Nephron (organoid): ENCODE results near the gene RTTN.
"Not testable (repeated sequence)": the region's sequence is repeated elsewhere in the genome, so short reads cannot be mapped to it uniquely, and the experiment has no call there.

ENCODE experiments used
- H3K27ac Mint-ChIP-seq, 3 experiments: 2 replicates each; pipeline ENCODE4 v1.8.0; 2020; ENCODE audit warnings: mixed read lengths in 3 of 3, mild to moderate bottlenecking in 2 of 3, moderate library complexity in 1 of 3
- H3K27me3 Mint-ChIP-seq: 2 replicates; pipeline ENCODE4 v1.8.0; 2021; ENCODE audit warnings: low read depth, mild to moderate bottlenecking, moderate library complexity, mixed read lengths
- H3K36me3 Mint-ChIP-seq: 2 replicates; pipeline ENCODE4 v1.8.0; 2020; ENCODE audit warnings: low read depth, mixed read lengths
- H3K4me1 Mint-ChIP-seq: 2 replicates; pipeline ENCODE4 v1.8.0; 2020; ENCODE audit warnings: mixed read lengths
- H3K4me3 Mint-ChIP-seq, 3 experiments: 2 replicates each; pipeline ENCODE4 v1.8.0; 2020; ENCODE audit warnings: mild to moderate bottlenecking in 3 of 3, mixed read lengths in 3 of 3, moderate library complexity in 2 of 3
- H3K9me3 Mint-ChIP-seq: 2 replicates; pipeline ENCODE4 v1.8.0; 2020; ENCODE audit warnings: mixed read lengths
- TF ChIP-seq, protein P1 (sequence below), 3 experiments: fragments of 200-600 bp; sonication (generic); IDR thresholded peaks; one replicate each; pipeline ENCODE4 v1.5.0; 2021; ENCODE audit warnings: antibody characterized with exemption in 3 of 3; ENCODE audit not compliant: unreplicated experiment in 3 of 3

The RTTN gene

DNA sequence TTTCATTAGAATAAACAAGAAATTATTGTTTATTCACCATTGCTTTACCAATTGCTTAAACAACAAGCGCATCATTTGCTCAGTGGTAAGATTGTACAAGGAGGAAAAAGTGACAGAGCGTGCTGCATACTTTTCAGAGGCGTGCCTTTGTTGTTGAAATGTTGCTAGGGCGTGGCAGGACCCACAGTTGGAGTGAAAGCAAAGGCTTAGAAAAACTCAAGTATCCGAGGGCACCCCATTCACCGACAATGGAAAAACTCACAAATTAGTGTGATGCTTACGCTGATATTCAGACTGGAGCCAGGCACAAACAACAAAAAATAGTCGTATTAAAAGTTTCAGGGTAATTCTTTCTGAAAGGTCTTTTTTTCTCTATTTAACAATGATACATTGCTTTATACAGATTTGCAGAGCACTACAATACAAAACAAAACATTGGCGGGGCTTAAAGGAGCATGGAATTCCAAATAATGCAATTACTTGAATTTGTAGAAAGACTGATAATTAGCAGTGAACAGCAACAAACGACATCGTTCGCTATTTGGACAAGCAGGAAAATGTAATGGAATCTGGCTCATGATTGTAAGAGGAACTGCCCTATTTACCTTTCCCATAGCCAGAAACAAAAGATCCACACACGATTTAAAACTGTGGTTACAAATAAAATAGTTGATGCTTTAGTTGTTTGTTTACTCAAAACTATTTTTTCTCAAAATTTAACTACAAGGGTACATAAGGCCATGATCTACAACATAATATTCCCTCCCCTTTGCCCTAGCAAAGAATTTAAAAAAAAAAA lies 37.8 kb upstream of the RTTN start:
- Mint-ChIP-seq H3K4me1 (peaks cover 6% of the 10 kb centered on the region), H3K4me3 (no peak overlapping the region), H3K27me3 (peaks cover 8% of the 10 kb centered on the region), H3K27ac (no peak overlapping the region), H3K9me3 (peaks cover 3% of the 10 kb centered on the region), H3K36me3 (no peaks in the 10 kb centered on the region)
- TF ChIP-seq, protein P1, sequence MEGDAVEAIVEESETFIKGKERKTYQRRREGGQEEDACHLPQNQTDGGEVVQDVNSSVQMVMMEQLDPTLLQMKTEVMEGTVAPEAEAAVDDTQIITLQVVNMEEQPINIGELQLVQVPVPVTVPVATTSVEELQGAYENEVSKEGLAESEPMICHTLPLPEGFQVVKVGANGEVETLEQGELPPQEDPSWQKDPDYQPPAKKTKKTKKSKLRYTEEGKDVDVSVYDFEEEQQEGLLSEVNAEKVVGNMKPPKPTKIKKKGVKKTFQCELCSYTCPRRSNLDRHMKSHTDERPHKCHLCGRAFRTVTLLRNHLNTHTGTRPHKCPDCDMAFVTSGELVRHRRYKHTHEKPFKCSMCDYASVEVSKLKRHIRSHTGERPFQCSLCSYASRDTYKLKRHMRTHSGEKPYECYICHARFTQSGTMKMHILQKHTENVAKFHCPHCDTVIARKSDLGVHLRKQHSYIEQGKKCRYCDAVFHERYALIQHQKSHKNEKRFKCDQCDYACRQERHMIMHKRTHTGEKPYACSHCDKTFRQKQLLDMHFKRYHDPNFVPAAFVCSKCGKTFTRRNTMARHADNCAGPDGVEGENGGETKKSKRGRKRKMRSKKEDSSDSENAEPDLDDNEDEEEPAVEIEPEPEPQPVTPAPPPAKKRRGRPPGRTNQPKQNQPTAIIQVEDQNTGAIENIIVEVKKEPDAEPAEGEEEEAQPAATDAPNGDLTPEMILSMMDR (IDR thresholded peaks at IDR 0.05; ENCODE audit: unreplicated experiment in 3 of 3), result no peak

DNA sequence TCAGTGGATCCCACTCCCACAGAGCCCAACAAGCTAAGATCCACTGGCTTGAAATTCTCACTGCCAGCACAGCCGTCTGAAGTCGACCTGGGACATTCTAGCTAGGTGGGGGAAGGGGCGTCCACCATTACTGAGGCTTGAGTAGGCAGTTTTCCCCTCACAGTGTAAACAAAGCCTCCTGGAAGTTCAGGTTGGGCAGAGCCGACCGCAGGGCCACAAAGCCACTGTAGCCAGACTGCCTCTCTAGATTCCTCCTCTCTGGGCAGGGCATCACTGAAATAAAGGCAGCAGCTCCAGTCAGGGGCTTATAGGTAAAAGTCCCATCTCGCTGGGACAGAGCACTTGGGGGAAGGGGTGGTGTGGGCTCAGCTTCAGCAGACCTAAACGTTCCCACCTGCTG lies 31.4 kb upstream of the RTTN start:
- H3K27ac Mint-ChIP-seq, H3K4me3 Mint-ChIP-seq, H3K36me3 Mint-ChIP-seq, H3K4me1 Mint-ChIP-seq, H3K27me3 Mint-ChIP-seq, H3K9me3 Mint-ChIP-seq: not testable (repeated sequence)

DNA sequence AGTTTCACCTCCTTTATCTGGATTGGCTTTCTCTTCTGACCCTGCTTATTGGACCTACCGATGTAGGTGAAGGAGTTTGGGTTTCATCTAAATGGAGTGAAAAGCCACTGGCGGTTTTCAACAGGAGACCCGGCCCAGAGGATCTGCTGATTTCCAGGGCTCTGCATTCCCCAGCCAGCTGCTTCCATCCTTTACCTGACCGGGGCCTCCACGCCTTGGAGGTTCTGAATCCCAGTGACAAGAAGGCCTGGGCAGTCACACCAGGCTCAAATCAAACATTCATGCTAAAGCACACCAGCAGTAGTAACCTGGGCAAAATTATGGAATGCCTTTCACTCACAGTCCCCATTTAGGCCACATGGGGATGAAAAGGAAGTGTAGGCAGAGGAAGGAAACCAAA lies 30.0 kb upstream of the RTTN start:
- no peaks in the 10 kb centered on the region for H3K36me3 Mint-ChIP-seq
- H3K9me3 Mint-ChIP-seq, result peaks cover 3% of the 10 kb centered on the region
- no peak overlapping the region for H3K4me3 Mint-ChIP-seq
- H3K27ac Mint-ChIP-seq, result no peak overlapping the region
- no peaks in the 10 kb centered on the region for H3K4me1 Mint-ChIP-seq
- TF ChIP-seq, protein P1 (IDR thresholded peaks at IDR 0.05; ENCODE audit: unreplicated experiment in 3 of 3), result no peak
- peaks cover 4% of the 10 kb centered on the region for H3K27me3 Mint-ChIP-seq

DNA sequence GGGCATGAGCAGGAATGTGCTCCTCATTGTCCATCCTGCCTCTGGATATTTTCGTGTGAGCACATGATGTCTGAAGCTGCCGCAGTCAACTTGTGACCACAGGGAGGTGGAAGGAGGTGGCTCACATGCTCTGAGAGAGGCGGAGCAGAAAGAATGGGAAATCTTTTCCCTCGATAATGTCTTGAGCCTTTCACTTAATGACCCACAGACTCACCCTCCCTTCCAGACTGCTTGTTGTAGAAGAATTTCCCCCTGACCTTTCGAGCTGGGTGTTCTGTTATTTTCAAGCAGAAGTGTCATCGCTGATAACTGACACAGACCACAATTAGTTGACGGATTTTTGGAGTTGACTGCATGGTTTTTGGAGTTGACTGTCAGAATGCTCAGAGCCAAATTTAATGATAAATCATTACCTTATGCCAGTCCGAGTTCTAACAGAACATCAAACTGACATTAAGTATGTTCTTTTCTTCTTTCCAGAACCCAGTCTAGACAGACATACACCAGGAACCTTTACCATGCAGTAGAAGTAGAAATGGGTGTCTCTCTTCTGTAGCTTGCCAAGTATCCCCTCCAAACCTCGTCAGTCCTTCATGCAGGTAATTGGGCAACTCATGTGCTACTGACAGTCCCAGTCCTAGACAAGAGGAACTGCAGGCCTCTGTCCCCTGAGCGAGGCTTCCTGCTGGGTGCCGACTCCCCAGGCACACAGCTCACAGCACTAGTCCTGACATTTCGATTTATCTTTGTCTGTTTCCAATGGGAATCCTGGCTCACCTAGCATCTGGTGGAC lies 29.4 kb upstream of the RTTN start:
- peaks cover 4% of the 10 kb centered on the region for H3K27me3 Mint-ChIP-seq
- H3K36me3 Mint-ChIP-seq, result no peaks in the 10 kb centered on the region
- TF ChIP-seq, protein P1 (IDR thresholded peaks at IDR 0.05; ENCODE audit: unreplicated experiment in 3 of 3), result no peak
- H3K4me1 Mint-ChIP-seq, result no peaks in the 10 kb centered on the region
- no peak overlapping the region for H3K4me3 Mint-ChIP-seq
- no peak overlapping the region for H3K27ac Mint-ChIP-seq
- H3K9me3 Mint-ChIP-seq, result peaks cover 3% of the 10 kb centered on the region

DNA sequence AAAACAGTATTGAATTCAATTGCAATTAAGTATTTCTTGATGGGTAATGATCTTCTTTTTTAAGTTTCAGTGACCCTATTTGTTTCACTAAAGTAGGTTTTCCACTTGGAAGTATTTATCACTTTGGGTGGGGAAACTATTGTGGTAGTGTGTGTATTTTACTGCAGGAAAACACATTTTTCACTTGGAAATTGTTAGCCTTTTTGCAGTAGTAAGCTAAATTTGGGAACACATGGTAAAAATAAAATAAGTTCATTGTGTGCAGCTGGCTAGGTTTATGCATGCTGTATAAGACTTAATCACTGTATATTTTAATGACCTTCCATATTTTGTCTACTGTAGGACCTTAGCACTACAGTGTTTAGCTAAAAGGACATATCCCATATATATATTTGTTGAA lies 28.5 kb upstream of the RTTN start:
- H3K9me3 Mint-ChIP-seq, result peaks cover under 1% of the 10 kb centered on the region
- TF ChIP-seq, protein P1 (IDR thresholded peaks at IDR 0.05; ENCODE audit: unreplicated experiment in 3 of 3), result no peak
- no peaks in the 10 kb centered on the region for H3K4me1 Mint-ChIP-seq
- H3K4me3 Mint-ChIP-seq, result no peak overlapping the region
- no peaks in the 10 kb centered on the region for H3K27me3 Mint-ChIP-seq
- H3K36me3 Mint-ChIP-seq, result no peaks in the 10 kb centered on the region
- H3K27ac Mint-ChIP-seq, result no peak overlapping the region

DNA sequence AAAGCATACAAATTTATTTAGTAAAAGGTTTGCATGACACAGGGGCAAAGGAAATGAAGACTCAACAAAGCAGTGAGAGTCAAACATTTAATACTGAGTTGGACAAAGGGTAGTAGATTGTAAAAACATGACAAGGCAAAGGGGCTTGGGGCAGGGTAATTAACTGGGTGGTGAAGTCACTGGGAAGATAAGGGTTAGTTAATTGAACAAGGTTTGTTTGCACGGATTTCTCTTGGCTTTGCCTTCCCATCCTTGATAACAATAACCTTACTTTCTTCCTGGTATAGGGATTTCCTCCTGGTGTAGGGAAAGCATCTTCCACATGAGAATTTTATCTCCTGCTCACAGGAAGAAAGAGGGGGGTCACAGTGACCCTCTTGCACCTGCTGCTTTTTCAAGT lies 26.8 kb upstream of the RTTN start:
- Mint-ChIP-seq H3K27ac (no peak overlapping the region), H3K9me3 (peaks cover 10% of the 10 kb centered on the region), H3K4me3 (no peak overlapping the region), H3K4me1 (no peaks in the 10 kb centered on the region), H3K36me3 (no peaks in the 10 kb centered on the region), H3K27me3 (no peaks in the 10 kb centered on the region)
- TF ChIP-seq, protein P1 (IDR thresholded peaks at IDR 0.05; ENCODE audit: unreplicated experiment in 3 of 3), result no peak
